ENCODE results near the gene MANBA. TPM values are rescaled to one million over a fixed set of nuclear protein-coding genes. Genes with fewer than 3 reads are reported as not detected.

Gene MANBA
- total RNA-seq, 1 experiment from 2014 or later, result 21.4 TPM

- no peak overlapping the region for H3K23ac ChIP-seq (ENCODE audit: insufficient read length, low read depth, low read length)
- H4K5ac ChIP-seq (ENCODE audit: insufficient read length, low read depth, low read length), result no peak overlapping the region
- no peak overlapping the region for H2AFZ ChIP-seq (ENCODE audit: low read length)
- no peak overlapping the region for H2BK20ac ChIP-seq (ENCODE audit: low read depth, low read length, poor library complexity, severe bottlenecking)
- WGBS (ENCODE audit: extremely low coverage, insufficient read length, low lambda C conversion rate), result no CpG with 5 or more reads among the region's 1 CpG
- H4K20me1 ChIP-seq (ENCODE audit: control insufficient read depth, insufficient read depth, insufficient read length), result no peaks in the 10 kb centered on the region
- H4K8ac ChIP-seq (replicated peaks; ENCODE audit: insufficient read length, low read depth, low read length), result no peak overlapping the region
- H3K4ac ChIP-seq (ENCODE audit: low read depth, low read length), result no peak overlapping the region
- no peak overlapping the region for H4K91ac ChIP-seq (ENCODE audit: insufficient read length, low read depth, low read length)
- H3T11ph ChIP-seq (ENCODE audit: low read length), result no peak overlapping the region
- no peak overlapping the region for H2AK5ac ChIP-seq (ENCODE audit: insufficient read length, low read length)
- no peak overlapping the region for H2BK120ac ChIP-seq (ENCODE audit: low read depth, low read length, poor library complexity, severe bottlenecking)
- TF ChIP-seq CTCF (conservative IDR thresholded peaks at IDR 0.05), result no peak
- H3K27me3 ChIP-seq (ENCODE audit: insufficient read depth, low read length), result no peaks in the 10 kb centered on the region
- no peak overlapping the region for H3K18ac ChIP-seq (ENCODE audit: insufficient read length, low read depth, low read length)
- H3K27ac Mint-ChIP-seq, result no peak overlapping the region
- no peak overlapping the region for H3K14ac ChIP-seq (ENCODE audit: insufficient read depth, low read length)
- no peak overlapping the region for H2BK15ac ChIP-seq (ENCODE audit: low read depth, low read length)
- no peak overlapping the region for H2BK12ac ChIP-seq (ENCODE audit: insufficient read length, low read depth, low read length)
- peaks cover 21% of the 10 kb centered on the region; the same call in 1 of the 2 replicates for H3K79me2 ChIP-seq (ENCODE audit: insufficient read depth, low read length)
- no peak overlapping the region for H3K4me3 Mint-ChIP-seq
- no peaks in the 10 kb centered on the region for H3K9me3 Mint-ChIP-seq
- no peak overlapping the region for H3K27ac ChIP-seq (ENCODE audit: insufficient read length, low read depth, low read length)
- no peaks in the 10 kb centered on the region for H3K9me3 ChIP-seq (ENCODE audit: control insufficient read depth, low read depth, low read length)
- H3K27me3 Mint-ChIP-seq (ENCODE audit: low read depth), result no peaks in the 10 kb centered on the region
- no peaks in the 10 kb centered on the region for H3K79me1 ChIP-seq (ENCODE audit: insufficient read depth, low read depth, low read length, poor library complexity, severe bottlenecking)
- H3K4me1 Mint-ChIP-seq, result peaks cover 21 to 22% of the 10 kb centered on the region in 2 experiments
- H3K56ac ChIP-seq (ENCODE audit: insufficient read length, low read depth, low read length), result no peak overlapping the region
- H2BK5ac ChIP-seq (ENCODE audit: insufficient read length, low read length), result no peak overlapping the region
- no peak overlapping the region for H3K9ac ChIP-seq (ENCODE audit: extremely low read depth, insufficient read length, low read length)
- peaks cover 27 to 72% (median 65%) of the 10 kb centered on the region in 3 experiments; a peak in 6 of 7 replicates for H3K36me3 Mint-ChIP-seq (ENCODE audit: insufficient read depth in 1 of 3, low read depth in 3 of 3)
- no peak overlapping the region for H3K4me2 ChIP-seq (ENCODE audit: insufficient read depth, insufficient read length, low read length)
- H3K4me1 ChIP-seq (ENCODE audit: insufficient read depth, low read length), result no peaks in the 10 kb centered on the region
- no peaks in the 10 kb centered on the region for H3K23me2 ChIP-seq (ENCODE audit: insufficient read length, low read depth, low read length, poor library complexity, severe bottlenecking)
- no peak for DNase-seq
Measured at GRCh38 chr4:102807345-102807744, 46.6 kb upstream of the MANBA start.
